Activated CD8-positive, alpha-beta memory T cell treated with anti-CD3 and anti-CD28 coated beads for 24 hours (primary cell): ENCODE results near the gene ZBTB12.
"Not testable (repeated sequence)": the region's sequence is repeated elsewhere in the genome, so short reads cannot be mapped to it uniquely, and the experiment has no call there.

Source experiments
- DNase-seq: peaks from one replicate; pipeline ENCODE4 v3.0.0-alpha.2; 2020

The ZBTB12 gene

DNA sequence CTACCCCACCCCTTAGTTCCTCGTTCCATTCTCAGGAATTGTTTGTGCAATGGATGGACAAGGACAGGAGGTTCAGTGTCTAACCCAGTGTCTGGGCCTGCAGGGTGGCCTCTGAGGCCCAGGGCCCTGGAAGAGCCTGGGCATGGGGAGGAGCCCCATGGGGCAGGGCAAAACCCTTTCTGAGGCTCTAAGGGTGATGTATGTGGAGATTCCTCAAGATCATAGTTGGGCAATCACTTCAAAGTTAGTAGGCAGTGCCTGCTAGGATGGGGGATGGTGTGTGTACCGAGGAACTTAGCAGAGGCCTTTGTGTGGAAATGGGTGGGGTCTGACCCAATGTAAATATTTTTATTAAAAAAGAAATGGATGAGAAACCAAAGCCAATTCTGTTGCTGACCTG lies 18.9 kb upstream of the ZBTB12 start:
- no peak for DNase-seq

DNA sequence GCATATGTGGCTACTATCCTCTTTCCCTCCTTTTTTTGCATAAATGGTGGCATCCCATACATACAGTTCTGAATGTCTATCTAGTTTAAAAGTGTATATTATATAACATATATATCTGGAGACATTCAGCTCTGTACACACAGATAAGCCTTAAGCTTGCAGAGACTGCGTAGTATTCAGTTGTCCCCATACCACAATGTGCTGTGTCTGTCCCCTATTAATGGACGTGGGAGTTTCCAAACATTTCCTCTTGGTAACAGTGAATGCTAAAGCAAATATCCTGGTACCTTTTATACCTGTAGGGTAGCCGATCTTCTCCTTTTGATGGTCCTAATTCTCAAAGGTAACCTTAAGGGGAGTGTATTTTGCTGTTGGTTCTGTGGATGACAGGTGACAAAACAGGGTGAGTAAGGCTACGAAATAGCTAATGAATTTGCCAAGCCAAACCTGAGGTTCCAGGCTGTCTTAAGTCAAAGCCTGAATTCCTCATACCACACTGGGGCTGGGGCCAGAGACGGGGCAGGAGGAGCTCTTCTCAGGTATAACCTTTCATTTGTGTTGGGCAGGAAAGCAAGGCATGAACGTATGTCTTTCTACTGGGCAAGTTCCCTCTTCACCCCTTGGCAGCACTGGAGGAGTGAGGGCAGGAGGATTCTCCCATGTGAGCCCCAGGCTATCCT lies 17.9 kb upstream of the ZBTB12 start:
- DNase-seq, result no peak

DNA sequence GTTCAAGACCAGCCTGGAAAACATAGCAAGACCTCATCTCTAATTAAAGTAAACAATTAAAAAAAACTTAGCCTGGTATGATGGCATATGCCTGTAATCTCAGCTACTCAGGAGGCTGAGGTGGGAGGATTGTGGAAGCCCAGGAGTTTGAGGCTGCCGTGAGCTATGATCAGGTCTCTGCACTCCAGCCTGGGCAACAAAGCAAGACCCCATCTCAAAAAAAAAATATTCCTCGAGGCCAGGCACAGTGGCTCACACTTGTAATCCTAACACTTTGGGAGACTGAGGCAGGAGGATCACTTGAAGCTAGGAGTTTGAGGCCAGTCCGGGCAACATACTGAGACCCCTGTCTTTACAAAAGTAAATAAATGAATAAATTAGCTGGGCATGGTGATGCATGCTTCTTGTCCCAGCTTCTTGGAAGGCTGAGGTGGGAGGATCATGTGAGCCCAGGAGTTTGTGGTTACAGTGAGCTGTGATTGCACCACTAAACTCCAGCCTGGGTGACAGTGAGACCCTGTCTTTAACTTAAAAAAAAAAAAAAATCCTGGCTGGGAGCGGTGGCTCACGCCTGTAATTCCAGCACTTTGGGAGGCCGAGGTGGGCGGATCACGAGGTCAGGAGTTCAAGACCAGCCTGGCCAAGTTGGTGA lies 16.3 kb upstream of the ZBTB12 start:
- DNase-seq, result no peak

DNA sequence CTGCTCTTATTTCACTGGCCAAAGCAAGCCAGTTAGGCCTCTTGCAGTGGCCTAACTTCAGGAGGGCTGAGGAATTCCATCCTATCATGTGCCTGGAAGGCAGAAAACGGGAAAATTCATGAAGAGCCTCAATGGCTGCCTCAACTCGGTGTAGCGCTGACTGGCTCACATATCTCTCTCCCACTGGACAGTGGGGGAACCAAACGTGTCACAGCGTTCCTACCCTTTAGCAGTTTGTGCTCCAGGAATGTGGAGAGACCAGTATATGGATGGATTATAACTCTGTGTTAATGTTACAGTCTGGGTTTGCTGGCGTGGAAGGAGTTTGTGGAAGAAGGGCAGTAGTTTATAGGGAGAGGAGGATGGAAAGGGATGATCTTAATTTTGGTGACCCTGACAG lies 13.9 kb upstream of the ZBTB12 start:
- no peak for DNase-seq

DNA sequence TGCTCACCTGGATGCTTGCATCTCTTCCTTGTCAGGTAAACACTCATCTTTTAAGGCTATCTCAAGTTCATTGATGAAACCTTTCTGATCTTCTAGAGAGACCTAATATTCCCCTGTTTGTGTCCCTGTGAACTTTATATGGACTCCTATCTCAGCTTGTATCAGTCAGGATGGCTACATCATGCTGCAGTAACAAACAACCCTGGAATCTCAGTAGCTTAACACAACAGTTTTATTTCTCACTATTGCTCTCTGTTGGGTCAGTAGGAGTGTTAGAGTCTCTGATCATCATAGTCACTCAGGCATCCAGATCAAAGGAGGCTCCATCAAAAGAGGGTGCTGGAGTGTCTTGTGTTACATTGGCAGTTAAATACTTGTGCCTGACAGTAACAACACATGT lies 13.5 kb upstream of the ZBTB12 start:
- DNase-seq, result no peak

DNA sequence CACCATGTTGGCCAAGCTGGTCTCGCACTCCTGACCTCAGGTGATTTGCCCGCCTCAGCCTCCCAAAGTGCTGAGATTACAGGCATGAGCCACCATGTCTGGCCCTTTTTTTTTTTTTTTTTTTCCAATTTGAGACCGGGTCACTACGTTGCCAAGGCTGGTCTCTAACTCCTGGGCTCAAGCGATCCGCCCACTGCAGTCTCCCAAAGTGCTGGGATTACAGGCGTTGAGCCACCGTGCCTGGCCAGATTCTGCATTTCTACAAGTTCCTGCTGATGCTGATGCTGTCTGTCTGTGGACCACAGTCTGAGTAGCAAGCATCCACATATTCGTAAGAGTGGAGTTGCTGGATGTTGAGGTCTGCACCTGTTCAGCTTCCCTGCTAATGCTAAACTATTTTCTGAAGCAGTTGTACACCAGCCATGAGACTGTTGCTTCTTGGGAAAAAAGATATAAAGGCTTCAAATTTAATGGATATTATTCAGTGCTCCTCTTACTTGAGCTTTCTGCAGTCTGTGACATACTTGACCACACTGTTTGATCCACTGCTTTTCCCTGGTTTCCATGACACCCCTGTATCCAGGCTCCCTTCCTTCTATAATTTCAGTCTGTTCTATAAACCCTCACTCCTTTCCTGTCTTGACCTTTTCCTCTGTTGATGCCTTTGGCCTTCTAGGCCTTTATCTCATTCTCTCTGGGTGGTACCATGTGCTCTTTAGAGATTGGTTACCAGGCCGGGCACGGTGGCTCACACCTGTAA lies 10.1 kb upstream of the ZBTB12 start:
- DNase-seq, result no peak

DNA sequence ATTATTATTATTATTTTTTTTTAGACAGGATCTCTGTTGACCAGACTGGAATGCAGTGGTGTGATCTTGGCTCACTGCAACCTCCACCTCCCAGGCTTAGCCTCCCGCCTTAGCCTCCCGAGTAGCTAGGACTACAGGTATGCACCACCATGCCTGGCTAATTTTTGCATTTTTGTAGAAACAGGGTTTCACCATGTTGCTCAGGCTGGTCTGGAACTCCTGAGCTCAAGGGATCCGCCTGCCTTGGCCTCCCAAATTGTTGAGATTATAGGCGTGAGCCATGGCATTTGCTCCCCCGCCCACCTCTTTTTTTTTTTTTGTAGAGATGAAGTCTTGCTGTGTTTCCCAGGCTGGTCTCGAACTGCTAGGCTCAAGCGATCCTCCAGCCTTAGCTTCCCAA lies 7.4 kb upstream of the ZBTB12 start:
- DNase-seq, result not testable (repeated sequence)

DNA sequence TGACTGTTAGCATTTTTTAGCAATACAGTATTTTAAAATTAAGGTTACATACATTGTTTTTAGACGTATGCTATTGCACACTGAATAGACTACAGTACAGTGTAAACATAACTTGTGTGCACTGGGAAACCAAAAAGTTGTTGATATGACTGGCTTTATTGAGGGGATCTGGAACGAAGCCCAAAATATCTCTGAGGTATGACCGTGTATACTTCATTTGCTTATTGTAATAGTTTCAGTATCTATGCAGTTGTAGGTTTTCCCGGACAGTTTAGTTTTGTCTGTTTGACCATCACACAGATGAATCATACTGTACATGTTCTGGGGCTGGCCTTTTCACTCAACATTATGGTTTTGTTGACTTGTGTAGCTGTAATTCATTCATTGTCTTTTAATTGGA lies 6.9 kb upstream of the ZBTB12 start:
- DNase-seq, result no peak

DNA sequence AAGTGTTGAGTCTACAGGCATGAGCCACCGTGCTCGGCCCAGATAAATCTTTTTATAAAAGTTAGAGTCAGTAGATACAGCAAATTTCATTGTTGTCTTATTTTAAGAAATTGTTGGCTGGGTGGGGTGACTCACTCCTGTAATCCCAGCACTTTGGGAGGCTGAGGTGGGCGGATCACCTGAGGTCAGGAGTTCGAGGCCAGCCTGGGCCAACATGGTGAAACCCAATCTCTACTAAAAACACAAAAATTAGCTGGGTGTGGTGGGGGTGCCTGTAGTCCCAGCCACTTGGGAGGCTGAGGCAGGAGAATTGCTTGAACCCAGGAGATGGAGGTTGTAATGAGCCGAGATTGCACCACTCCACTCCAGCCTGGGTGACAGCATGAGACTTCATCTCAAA lies 6.4 kb upstream of the ZBTB12 start:
- not testable (repeated sequence) for DNase-seq

DNA sequence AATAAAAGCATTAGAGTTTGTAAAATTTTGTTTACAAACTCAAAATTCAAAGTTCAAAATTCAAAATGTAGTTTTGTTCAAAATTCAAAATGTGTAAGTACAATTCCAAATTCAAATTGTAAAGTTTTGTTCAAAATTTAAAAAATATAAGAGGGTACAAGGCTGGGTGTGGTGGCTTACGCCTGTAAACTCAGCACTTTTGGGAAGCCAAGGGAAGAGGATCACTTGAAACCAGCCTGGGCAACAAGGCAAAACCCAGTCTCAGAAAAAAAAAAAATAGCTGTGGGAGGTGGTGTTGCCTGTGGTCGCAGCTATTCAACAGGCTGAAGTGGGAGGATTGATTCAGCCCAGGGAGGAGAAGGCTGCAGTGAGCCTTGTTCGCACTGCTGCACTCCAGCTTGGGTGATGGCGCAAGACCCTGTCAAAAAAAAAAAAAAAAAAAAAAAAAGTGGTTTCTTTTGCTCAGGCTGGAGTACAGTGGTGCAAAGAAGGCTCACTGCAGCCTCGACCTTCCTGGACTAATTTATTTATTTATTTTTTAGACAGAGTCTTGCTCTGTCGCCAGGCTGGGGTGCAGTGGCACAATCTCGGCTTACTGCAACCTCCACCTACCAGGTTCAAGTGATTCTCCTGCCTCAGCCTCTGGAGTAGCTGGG lies 5.4 kb upstream of the ZBTB12 start:
- DNase-seq, result no peak

DNA sequence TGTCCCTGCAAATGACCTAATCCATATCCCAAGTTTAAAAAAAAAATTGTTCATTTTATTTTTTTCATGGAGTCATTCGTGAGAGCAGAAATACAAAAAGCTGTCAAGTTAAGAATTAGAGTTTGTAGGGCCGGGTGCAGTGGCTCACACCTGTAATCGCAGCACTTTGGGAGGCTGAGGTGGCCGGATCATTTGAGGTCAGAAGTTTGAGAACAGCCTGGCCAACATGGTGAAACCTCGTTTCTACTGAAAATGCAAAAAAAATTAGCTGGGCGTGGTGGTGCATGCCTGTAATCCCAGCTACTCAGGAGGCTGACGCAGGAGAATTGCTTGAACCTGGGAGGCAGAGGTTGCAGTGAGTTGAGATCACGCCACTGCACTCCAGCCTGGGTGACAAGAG lies 4.8 kb upstream of the ZBTB12 start:
- DNase-seq, result not testable (repeated sequence)

DNA sequence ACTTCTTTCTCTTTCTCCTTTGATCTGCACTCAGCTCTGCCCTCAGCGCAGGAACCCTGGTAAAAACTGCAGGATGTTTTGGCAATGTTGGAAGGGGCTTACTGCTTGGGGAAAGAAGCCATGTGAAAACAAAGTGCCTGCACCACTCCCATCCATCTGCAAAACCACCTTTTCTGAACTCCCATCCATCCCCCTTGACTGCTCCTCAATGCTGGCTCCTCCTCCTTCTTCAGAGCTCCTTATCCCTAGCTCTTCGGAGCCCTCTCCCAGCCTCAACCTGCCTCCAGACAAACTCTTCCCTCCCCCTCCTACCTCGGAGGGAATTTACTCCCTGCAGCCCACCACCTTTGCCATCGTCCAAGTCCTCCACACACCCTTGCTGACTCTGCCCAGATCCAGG lies 4.2 kb upstream of the ZBTB12 start:
- no peak for DNase-seq

DNA sequence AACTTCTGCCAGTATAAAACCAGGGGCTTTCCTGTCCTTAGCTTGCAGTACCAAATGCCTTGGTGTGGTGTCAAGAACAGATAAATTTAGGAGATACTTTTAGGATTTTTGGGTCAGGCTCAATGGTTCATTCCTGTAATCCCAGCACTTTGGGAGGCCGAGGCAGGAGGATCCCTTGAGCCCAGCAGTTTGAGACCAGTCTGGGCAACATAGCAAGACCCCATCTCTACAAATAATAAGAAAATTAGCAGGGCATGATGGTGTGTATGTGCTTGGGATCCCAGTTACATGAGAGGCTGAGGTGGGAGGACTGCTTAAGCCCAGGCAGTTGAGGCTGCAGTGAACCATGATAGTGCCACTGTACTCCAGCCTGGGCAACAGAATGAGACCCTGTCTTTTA lies 3.2 kb upstream of the ZBTB12 start:
- no peak for DNase-seq

DNA sequence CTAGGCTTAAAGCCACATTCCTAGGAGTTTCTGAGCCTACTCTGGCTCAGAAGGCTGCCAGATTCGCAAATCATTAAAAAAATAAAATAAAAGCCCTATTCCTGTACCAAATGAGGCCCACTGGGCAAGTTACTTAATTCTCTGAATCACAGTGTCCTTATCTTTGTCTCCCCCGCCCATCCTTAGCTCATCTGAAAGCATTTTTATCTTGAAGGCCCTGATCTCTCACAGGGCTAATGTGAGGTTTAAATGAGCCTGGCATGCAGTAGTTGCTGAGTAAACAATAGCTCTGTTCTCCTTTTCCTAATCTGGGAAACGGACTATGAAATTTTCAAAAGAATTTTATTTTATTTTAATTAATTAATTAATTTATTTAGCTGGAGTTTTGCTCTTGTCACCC lies 2.1 kb upstream of the ZBTB12 start:
- DNase-seq, result no peak

DNA sequence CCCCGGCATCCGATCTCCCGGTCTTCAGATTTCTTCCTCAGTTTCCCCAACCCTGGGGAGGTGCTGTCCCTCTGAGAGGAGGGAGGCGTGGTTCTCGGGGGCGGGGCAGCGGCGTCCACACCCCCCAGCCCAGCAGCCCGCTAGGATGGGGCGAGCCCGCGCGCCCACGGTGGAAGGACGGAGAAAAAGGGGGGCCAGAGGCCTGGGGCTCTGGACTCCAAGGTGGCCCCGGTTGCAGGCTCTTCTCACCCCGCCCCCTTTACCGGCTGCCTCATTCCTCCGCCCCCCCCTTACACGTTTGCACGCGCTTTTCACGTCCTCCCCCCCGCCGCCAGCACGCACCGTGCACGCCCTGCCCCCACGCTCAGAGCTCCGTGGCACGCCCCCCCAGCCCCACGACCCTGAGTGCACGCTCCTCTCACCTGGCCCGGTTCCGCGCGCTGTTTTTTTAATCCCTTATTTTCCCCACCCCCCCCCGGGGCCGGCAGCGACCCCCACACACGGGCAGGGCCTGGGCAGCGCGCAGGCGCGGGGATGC lies 402 bp downstream of the ZBTB12 start:
- no peak for DNase-seq

DNA sequence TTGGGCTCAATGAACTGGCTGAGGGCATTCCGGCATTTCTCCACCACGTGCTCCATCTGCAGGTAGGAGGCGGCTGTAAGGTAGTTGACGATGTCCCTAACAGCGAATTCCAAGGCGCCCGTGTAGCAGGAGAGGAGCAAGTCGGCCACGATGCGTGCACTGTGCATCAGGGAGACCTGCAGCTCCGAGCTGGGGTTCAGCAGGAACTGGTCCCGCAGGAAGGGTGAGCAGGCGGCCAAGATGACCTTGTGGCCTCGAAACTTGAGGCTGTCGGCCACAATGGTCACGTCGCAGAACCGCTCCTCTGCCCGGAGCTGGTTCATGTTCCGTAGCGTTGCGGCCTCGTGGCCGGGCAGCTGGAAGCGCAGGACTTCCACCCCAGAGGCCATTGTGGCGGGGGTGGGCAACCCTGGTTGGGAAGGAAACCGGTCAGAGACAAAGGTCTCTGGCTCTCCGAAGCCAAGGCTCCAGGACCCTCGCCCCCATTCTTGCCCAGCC lies 920 bp downstream of the ZBTB12 start:
- peak; percentile 68 for DNase-seq

DNA sequence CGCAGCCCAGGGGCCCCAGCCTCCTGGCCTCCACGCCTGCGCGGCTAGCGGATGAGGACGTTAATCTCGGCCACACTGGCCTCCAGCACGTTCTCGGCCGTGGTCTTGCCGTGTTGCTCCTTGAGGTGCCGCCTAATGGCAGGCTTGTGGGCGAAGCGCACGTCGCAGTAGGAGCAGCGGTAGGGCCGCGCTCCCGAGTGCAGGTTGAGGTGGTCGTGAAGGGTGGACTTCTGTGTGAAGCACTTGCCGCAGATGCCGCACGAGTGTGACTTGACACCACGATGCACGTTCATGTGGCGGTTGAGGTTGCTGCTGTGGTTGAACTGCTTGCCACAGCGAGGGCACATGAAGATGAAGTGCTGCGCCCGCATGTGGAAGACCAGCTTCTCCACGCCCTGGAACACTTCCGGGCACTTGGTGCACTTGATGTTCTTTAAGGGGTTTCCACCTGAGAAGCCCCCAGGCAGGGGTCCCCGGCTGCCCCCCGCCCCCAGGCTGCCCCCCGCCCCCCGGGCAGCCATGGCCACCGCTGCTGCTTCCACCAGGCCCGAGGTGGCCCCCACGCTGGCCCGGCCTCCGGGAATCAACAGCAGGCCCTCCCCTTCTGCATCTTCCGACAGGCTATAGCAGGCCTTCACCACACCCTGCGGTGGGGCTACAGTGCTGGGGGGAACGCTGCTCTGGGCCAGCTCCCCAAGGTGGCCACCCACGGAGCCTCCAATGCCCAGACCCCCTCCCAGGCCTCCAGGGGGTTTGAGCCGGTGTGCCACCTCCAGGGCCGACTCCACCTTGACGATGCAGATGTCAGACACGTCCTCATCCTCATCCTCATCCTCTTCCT lies 1.8 kb downstream of the ZBTB12 start:
- DNase-seq, result peak; percentile 65

DNA sequence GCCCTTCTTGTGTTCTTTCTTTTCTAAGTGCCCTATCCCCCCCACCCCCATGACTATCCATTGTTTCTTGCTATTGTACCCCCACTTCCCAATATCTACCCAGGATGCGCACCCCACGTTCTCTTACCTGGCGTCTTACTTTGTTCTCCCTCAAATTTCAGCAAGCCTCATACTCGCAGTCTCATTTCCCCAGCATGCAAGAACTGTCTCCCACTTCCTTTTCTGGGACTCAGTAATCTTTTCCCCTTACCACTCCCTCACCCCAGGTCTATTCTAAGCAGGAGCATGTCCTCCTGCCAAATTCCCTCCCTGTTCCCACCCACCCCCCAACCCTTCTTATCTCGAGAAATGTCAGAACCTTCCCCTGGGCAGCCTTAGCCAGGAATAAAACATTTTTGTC lies 2.7 kb downstream of the ZBTB12 start:
- DNase-seq, result no peak

DNA sequence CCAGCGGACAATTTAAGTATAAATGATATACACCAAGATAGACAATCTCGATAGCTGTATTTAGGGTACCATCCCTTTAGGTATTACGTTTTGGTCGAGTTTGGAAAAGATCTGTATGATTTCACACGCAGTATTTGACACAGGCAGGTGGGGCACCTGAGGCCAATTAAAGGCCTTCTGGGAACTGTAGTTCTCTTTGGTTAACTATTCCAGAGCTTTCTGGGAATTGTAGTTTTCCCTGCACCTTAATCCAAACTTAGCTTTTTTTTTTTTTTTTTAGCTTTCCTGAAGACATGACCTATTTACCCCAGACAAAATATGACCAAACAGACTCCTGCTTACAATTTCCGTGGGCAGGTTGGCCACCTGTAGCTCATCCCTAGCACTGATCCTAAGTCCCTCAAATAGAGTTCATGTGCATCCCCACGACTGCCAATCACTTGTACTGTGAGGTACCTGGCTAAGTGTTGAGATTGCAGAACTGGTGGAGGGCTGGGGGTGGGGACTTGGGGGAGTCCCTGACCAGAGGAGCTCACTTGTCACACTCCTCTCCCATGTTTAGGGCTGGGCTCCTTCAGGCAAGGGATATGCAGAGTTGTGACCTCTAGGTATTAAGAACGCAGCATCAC lies 3.4 kb downstream of the ZBTB12 start:
- peak; percentile 66 for DNase-seq

DNA sequence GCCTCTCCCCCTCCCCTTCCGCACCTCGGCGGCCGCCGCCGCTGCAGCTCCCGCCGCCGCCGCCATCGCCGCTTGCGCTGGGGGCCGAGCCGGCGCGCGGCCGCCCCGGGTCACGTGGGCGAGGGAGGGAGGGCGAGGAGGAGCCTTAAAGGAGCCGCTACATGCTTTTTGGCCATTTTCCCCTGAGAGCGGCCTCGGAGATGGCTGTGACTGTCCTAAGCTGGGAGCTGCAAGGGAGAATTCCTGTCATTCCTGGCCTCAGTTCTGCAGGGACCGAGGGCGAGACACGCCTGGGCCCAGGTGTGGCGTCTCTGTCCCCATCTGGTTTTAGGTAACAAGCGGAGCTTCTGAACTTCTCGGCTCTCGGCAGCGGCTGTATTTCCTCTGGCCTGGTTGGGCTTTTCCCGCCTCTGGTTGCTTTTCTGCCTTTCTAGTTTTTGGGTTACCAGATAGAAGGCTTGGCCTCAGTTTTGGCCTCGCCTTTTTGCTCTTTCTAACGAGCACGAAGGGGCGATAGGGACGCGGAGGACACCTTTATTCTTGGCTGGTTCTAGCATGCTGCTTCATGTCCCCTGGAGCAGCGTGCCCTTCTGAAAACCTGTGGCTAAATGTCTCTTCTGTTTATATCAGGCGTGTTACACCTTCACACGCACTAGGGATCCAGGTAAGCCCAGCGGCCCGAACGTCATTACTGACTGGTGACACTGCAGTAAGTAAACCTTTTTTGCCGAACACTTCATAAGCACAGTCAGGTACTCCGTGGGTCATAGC lies 4.1 kb downstream of the ZBTB12 start, which contains the start of gene EHMT2:
EHMT2 (minus strand) TSS at position 87 of the 771 bp plus-strand sequence; CDS start at position 66, 21 bp downstream.
- peak; percentile 90 for DNase-seq
